ENCODE measurements around the gene U2AF2. TPM values are rescaled to one million over a fixed set of nuclear protein-coding genes. Genes with fewer than 3 reads are reported as not detected.

Gene U2AF2
- total RNA-seq, 1 donor from 2014 or later: 74.0 TPM

DNA sequence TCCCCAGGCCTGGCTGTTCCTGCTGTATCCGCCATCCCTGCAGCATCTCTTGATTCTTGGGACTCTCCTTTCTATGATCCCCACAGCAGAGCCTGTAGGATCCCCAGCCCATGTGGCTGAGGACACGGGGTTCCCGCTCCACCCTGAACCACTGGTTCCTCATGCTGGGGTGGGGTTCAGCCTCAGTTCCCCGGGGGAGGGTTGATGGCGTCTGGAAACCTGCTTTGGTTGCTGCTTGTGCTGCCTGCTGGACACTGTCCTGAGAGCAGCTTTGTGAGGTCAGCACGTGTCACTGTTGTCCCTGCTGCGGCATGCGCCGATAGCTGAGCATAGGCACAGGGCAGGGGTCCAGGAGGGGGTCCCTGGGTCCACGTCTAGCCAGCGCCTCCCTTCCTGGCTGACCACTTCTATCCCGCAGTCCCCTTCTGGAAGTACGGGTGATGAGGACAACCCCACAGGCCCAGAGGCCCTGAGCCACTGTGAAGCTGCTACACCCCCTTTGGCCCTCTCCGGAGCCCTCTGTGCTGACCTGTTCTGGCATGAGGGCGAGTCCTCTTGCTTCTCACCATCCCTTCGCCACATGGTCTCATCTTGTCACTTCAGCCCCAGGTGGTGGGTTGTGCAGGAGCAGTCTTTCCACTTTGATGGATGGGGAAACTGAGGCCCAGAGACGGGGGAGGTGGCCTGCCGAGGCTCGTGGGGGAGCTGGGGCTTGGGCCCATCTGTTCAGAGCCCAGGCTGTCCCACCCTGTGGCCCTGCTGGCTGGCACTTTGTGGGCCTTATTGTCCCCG, 25.7 kb downstream of the U2AF2 start:
- intact Hi-C loops (cut with micrococcal nuclease): no loop called here
- Histone ChIP-seq H3K9me3 (replicated peaks) (no peaks in the 10 kb centered on the region), H3K4me1 (peaks cover 72% of the 10 kb centered on the region), H3K27ac (replicated peaks) (no peak overlapping the region), H3K27me3 (ENCODE audit: low read depth) (no peaks in the 10 kb centered on the region), H3K4me3 (no peak overlapping the region), H3K36me3 (peaks cover 79% of the 10 kb centered on the region)
- DNase-seq: no peak
- TF ChIP-seq, protein P1, sequence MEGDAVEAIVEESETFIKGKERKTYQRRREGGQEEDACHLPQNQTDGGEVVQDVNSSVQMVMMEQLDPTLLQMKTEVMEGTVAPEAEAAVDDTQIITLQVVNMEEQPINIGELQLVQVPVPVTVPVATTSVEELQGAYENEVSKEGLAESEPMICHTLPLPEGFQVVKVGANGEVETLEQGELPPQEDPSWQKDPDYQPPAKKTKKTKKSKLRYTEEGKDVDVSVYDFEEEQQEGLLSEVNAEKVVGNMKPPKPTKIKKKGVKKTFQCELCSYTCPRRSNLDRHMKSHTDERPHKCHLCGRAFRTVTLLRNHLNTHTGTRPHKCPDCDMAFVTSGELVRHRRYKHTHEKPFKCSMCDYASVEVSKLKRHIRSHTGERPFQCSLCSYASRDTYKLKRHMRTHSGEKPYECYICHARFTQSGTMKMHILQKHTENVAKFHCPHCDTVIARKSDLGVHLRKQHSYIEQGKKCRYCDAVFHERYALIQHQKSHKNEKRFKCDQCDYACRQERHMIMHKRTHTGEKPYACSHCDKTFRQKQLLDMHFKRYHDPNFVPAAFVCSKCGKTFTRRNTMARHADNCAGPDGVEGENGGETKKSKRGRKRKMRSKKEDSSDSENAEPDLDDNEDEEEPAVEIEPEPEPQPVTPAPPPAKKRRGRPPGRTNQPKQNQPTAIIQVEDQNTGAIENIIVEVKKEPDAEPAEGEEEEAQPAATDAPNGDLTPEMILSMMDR (IDR thresholded peaks at IDR 0.05; ENCODE audit: borderline replicate concordance): no peak

DNA sequence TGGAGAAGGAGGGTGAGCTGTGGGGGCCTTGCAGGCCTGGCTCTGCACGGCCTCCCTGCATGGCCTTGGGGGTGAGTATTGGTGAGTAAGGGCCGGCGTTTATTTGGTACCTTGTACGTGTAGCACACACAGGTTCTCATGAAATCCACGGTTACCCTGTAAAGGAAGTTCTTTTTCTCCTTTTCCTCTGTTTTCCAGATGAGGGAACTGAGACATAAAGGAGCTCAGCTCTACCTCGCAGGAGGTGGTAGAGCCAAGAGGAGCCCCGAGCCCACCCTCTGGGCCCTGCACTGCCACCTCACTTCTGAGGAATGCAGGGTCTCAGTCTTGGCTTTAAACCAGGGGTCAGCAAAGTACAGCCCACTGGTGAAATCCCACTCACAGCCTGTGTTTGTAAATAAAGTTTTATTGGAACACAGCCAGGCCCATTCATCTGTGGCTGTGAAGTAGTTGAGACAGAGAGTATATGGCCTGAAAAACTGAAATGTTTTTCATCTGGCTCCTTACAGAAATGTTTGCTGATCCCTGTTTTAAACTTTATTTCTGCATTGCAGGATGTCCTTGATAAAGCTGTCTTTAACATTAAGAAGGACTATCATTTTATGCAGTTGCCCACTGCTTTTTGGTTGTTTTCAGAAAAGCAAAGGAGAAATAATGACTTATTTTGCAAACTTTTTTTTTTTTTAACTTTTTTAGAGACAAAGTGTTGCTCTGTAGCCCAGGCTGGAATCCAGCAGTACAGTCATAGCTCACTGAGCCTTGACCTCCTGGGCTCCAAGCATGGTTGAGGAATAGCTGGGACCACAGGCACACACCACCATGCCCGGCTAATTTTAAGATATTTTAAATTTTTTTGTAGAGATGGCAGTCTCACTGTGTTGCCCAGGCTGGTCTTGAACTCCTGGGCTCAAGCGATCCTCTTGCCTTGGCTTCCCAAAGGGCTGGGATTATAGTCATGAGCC, 26.6 kb downstream of the U2AF2 start:
- Histone ChIP-seq H3K4me1 (peaks cover 72% of the 10 kb centered on the region), H3K4me3 (no peak overlapping the region), H3K27me3 (ENCODE audit: low read depth) (no peaks in the 10 kb centered on the region), H3K36me3 (peaks cover 88% of the 10 kb centered on the region), H3K9me3 (replicated peaks) (no peaks in the 10 kb centered on the region), H3K27ac (replicated peaks) (no peak overlapping the region)
- DNase-seq: no peak
- TF ChIP-seq, protein P1 (IDR thresholded peaks at IDR 0.05; ENCODE audit: borderline replicate concordance): no peak
- intact Hi-C loops (cut with micrococcal nuclease): no loop called here

DNA sequence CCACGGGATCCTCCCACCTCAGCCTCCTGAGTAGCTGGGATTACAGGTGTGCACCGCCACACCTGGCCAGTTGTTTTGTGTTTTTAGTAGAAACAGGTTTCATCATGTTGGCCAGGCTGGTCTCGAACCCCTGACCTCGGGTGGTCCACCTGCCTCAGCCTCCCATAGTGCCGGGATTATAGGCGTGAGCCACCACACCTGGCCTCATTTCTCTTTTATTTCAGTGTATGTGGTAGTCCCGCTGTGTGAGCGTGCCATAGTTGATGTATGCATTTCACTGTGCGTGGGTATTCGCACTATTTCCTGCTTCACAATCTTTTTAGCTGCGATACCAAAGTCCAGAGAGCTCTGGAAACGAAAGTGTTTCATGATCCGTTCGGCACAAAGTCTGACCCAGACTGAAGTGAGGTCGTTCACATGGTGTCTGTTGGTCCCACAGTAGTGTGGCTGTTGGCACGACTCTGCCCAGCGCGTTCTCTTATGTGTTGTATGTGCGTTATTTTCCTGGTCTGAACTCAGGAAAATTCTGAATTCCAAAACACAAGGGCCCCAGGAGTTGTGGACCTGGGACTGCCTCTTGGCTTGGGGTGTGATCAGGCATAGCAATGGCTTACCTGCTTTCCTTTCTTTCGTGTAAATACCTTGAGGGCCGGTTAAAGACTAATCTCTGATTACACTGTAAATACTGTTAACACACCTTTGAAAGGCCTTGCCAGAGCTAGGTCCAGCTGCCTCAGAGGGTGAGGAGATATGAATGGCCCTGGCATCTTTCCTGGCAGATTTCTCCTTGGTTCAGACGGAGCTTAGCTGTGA, 28.8 kb downstream of the U2AF2 start:
- H3K4me3 ChIP-seq: no peak overlapping the region
- H3K9me3 ChIP-seq (replicated peaks): no peaks in the 10 kb centered on the region
- no peaks in the 10 kb centered on the region for H3K27me3 ChIP-seq (ENCODE audit: low read depth)
- peaks cover 97% of the 10 kb centered on the region for H3K36me3 ChIP-seq
- DNase-seq: no peak
- intact Hi-C loops (cut with micrococcal nuclease): no loop called here
- no peak overlapping the region for H3K27ac ChIP-seq (replicated peaks)
- TF ChIP-seq, protein P1 (IDR thresholded peaks at IDR 0.05; ENCODE audit: borderline replicate concordance): no peak
- H3K4me1 ChIP-seq: peaks cover 62% of the 10 kb centered on the region

DNA sequence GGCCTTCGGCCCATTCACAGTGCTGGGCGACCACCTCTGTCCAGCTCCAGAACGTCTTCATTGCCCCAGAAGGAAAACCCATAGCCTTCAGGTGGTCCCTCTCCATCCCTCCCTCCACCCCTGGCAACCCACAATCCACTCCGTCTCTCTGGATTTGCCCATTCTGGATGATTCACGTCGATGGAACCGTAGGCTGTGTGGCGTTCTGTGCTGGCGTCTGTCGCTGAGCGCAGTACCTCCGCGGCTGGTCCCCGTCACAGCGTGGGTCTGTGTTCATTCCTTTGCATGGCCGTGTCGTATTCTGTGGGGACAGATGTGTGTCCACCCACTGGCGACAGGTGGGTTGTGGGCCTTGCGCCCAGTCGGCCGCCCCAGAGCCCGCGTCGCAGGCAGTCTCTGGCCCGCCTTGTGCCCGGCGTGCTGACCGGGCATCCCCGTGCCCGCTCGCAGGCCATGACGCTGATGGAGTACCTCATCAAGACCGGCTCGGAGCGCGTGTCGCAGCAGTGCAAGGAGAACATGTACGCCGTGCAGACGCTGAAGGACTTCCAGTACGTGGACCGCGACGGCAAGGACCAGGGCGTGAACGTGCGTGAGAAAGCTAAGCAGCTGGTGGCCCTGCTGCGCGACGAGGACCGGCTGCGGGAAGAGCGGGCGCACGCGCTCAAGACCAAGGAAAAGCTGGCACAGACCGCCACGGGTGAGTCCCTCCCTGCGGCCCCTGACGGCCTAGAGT, 30.3 kb downstream of the U2AF2 start:
- H3K4me1 ChIP-seq: peaks cover 48% of the 10 kb centered on the region
- intact Hi-C loops (cut with micrococcal nuclease): no loop called here
- DNase-seq: no peak

More for the DNA sequence above, 30.3 kb downstream of the U2AF2 start:
- TF ChIP-seq, protein P1 (IDR thresholded peaks at IDR 0.05; ENCODE audit: borderline replicate concordance): no peak
- H3K27ac ChIP-seq (replicated peaks): no peak overlapping the region
- H3K36me3 ChIP-seq: peaks cover 96% of the 10 kb centered on the region
- no peak overlapping the region for H3K4me3 ChIP-seq
- H3K27me3 ChIP-seq (ENCODE audit: low read depth): no peaks in the 10 kb centered on the region
- no peaks in the 10 kb centered on the region for H3K9me3 ChIP-seq (replicated peaks)

All from left ventricle myocardium inferior (tissue), 1 donor.